Embryonic facial prominence (tissue), 1 donor: ENCODE data around the gene NHERF2.

ENCODE experiments used
- DNase-seq: peaks from one replicate; pipeline ENCODE4 v3.0.0-alpha.2; 2016; ENCODE audit errors: extremely low spot score

The NHERF2 gene

GRCh38 chr16:2040787-2041522 lies 14.3 kb downstream of the NHERF2 start:
- no peak for DNase-seq

GRCh38 chr16:2042171-2042985 lies 15.7 kb downstream of the NHERF2 start:
- DNase-seq = no peak

GRCh38 chr16:2042986-2043666 lies 16.4 kb downstream of the NHERF2 start:
- DNase-seq = no peak

- no peak for DNase-seq
These were observed 17.2 kb downstream of the NHERF2 start for GRCh38 chr16:2043667-2044451.

- DNase-seq = no peak
These were observed 17.8 kb downstream of the NHERF2 start for GRCh38 chr16:2044541-2044940.

- DNase-seq = no peak
These were observed 19.5 kb downstream of the NHERF2 start for GRCh38 chr16:2045965-2046892.

GRCh38 chr16:2046893-2047329 lies 20.2 kb downstream of the NHERF2 start:
- no peak for DNase-seq

GRCh38 chr16:2047330-2048115 lies 20.8 kb downstream of the NHERF2 start, which contains the start of the genes NTHL1 and TSC2:
Gene NTHL1 (minus strand): TSS chr16:2047834. CDS start chr16:2047823, 11 bp downstream.
Gene TSC2 (plus strand): TSS chr16:2047985. CDS start chr16:2048616, 631 bp downstream.
- DNase-seq = peak; percentile 86

- DNase-seq = no peak
These were observed 21.4 kb downstream of the NHERF2 start for GRCh38 chr16:2048116-2048543.

- DNase-seq = no peak
These were observed 26.5 kb downstream of the NHERF2 start for GRCh38 chr16:2053211-2053610.

- no peak for DNase-seq
These were observed 27.2 kb downstream of the NHERF2 start for GRCh38 chr16:2053897-2054296.

- no peak for DNase-seq
These were observed 28.0 kb downstream of the NHERF2 start for GRCh38 chr16:2054543-2055245.

- no peak for DNase-seq
These were observed 29.4 kb downstream of the NHERF2 start for GRCh38 chr16:2056077-2056476.

GRCh38 chr16:2056681-2057407 lies 30.1 kb downstream of the NHERF2 start:
- DNase-seq = no peak

- DNase-seq = no peak
These were observed 30.7 kb downstream of the NHERF2 start for GRCh38 chr16:2057438-2057837.

GRCh38 chr16:2058420-2058819 lies 31.7 kb downstream of the NHERF2 start:
- DNase-seq = no peak

GRCh38 chr16:2058872-2059271 lies 32.2 kb downstream of the NHERF2 start:
- no peak for DNase-seq

- no peak for DNase-seq
These were observed 33.6 kb downstream of the NHERF2 start for GRCh38 chr16:2060346-2060745.
